GM03348 (cell line): ENCODE data around the gene ZNF732.
"Not testable (repeated sequence)": the region's sequence is repeated elsewhere in the genome, so short reads cannot be mapped to it uniquely, and the experiment has no call there.

Experiments used
- DNase-seq: peaks from one replicate; pipeline ENCODE4 v3.0.0; 2012; ENCODE audit warnings: low spot score

Gene ZNF732

GRCh38 chr4:253936-254756 lies 51.1 kb downstream of the ZNF732 start:
- no peak for DNase-seq

- no peak for DNase-seq
These were observed 53.1 kb downstream of the ZNF732 start for GRCh38 chr4:252065-252601.

- peak; percentile 11 for DNase-seq
These were observed 60.8 kb downstream of the ZNF732 start for GRCh38 chr4:244471-244870.

GRCh38 chr4:243426-243825 lies 61.8 kb downstream of the ZNF732 start:
- no peak for DNase-seq

GRCh38 chr4:242121-242848 lies 63.0 kb downstream of the ZNF732 start:
- peak; percentile 48 for DNase-seq

- not testable (repeated sequence) for DNase-seq
These were observed 63.9 kb downstream of the ZNF732 start for GRCh38 chr4:241411-241810.

GRCh38 chr4:236028-236427 lies 69.2 kb downstream of the ZNF732 start:
- DNase-seq: no peak

- DNase-seq: no peak
These were observed 71.1 kb downstream of the ZNF732 start for GRCh38 chr4:234178-234577.

- DNase-seq: no peak
These were observed 81.3 kb downstream of the ZNF732 start for GRCh38 chr4:223913-224497.
